Endothelial cell of umbilical vein (primary cell): ENCODE data around the gene INO80D. TPM values are rescaled to one million over a fixed set of nuclear protein-coding genes. Genes with fewer than 3 reads are reported as not detected.

Experiments used
- BruUV-seq: library from RNA; stranded (reverse); fragments of 400-500 nt; replicated peaks from 2 replicates; lab custom pipeline; 2021; lab: Mats Ljungman, UMichigan
- CTCF ChIA-PET: fragments of 300-600, 350-600 bp; sonication (Branson Sonifier 250); formaldehyde crosslinking; loops from one replicate; lab custom pipeline; 2021; ENCODE audit warnings: antibody characterized with exemption, inconsistent platforms; lab: Charles Lee
- POLR2A ChIA-PET: fragments of 300-600, 350-600 bp; sonication (Branson Sonifier 250); formaldehyde crosslinking; loops from one replicate; lab custom pipeline; 2021; ENCODE audit warnings: antibody characterized with exemption, inconsistent platforms; lab: Charles Lee
- DNase-seq: peaks from one replicate; pipeline ENCODE4 v3.0.0-alpha.2; 2011; ENCODE audit warnings: low read depth, low spot score
- FAIRE-seq: peaks from 2 replicates; lab custom pipeline; 2011; peaks lifted over from hg19 to GRCh38; lab: Jason Lieb, UNC
- H2AFZ ChIP-seq: 2 replicates; pipeline ENCODE4 v1.6.0; 2012; ENCODE audit warnings: low read depth, low read length, control low read depth, inconsistent platforms
- H3K27ac ChIP-seq: 2 replicates; pipeline ENCODE4 v1.5.1; 2011; ENCODE audit warnings: low read depth, mild to moderate bottlenecking, control low read depth, low read length, moderate library complexity; ENCODE audit not compliant: insufficient read depth
- H3K27me3 ChIP-seq, 2 experiments: 2 replicates each; pipeline versions ENCODE4 v1.6.0 to v1.6.1; 2011; ENCODE audit warnings: low read length in 2 of 2, mixed read lengths in 1 of 2; ENCODE audit not compliant: control insufficient read depth in 2 of 2, insufficient read depth in 2 of 2
- H3K36me3 ChIP-seq, 2 experiments: 2 replicates in 1 of 2; 3 replicates in 1 of 2; pipeline ENCODE4 v1.5.1; 2011; ENCODE audit warnings: low read length in 2 of 2, mild to moderate bottlenecking in 1 of 2, moderate library complexity in 1 of 2; ENCODE audit not compliant: control insufficient read depth in 2 of 2, insufficient read depth in 2 of 2; ENCODE audit errors: extremely low read depth in 1 of 2
- H3K4me1 ChIP-seq: 3 replicates; pipeline ENCODE4 v1.5.1; 2011; ENCODE audit warnings: mild to moderate bottlenecking, low read length; ENCODE audit not compliant: control insufficient read depth, insufficient read depth; ENCODE audit errors: extremely low read depth
- H3K4me2 ChIP-seq: 2 replicates; pipeline ENCODE4 v1.6.1; 2011; ENCODE audit warnings: low read length, control low read depth, mixed read lengths; ENCODE audit not compliant: insufficient read depth
- H3K4me3 ChIP-seq, 3 experiments: fragments of 200-600 bp in 1 of 3; sonication (generic), shearing (Covaris generic) in 1 of 3; replicated peaks in 1 of 3; 2 replicates each; pipeline ENCODE4 v1.5.1; 2011 to 2016; ENCODE audit warnings: control low read depth in 3 of 3, low read length in 3 of 3, mild to moderate bottlenecking in 2 of 3, inconsistent platforms in 1 of 3, low read depth in 1 of 3, moderate library complexity in 1 of 3; ENCODE audit not compliant: insufficient read depth in 1 of 3
- H3K79me2 ChIP-seq: 2 replicates; pipeline ENCODE4 v1.6.0; 2012; ENCODE audit warnings: low read length, inconsistent platforms; ENCODE audit not compliant: control insufficient read depth, insufficient read depth
- H3K9ac ChIP-seq: replicated peaks from 2 replicates; pipeline ENCODE3; 2011; ENCODE audit warnings: low read length, control low read depth; ENCODE audit not compliant: insufficient read depth; ENCODE audit errors: extremely low read depth
- H3K9me1 ChIP-seq: replicated peaks from 3 replicates; pipeline ENCODE4 v1.6.0; 2011; ENCODE audit warnings: mild to moderate bottlenecking, low read length; ENCODE audit not compliant: control insufficient read depth, insufficient read depth; ENCODE audit errors: extremely low read depth
- H3K9me3 ChIP-seq: replicated peaks from 2 replicates; pipeline ENCODE4 v1.5.1; 2012; ENCODE audit warnings: low read length, inconsistent platforms; ENCODE audit not compliant: control insufficient read depth, insufficient read depth
- H4K20me1 ChIP-seq: replicated peaks from 2 replicates; pipeline ENCODE3; 2011; ENCODE audit warnings: mild to moderate bottlenecking, low read length; ENCODE audit not compliant: control insufficient read depth, insufficient read depth; ENCODE audit errors: extremely low read depth
- EZH2 ChIP-seq: IDR thresholded peaks from 2 replicates; pipeline ENCODE4 v1.6.1; 2012; ENCODE audit warnings: borderline replicate concordance, low read depth, mild to moderate bottlenecking, moderate library complexity, low read length, inconsistent platforms; ENCODE audit not compliant: severe bottlenecking
- FOS ChIP-seq: IDR thresholded peaks from 2 replicates; pipeline ENCODE4 v1.6.1; 2011; ENCODE audit warnings: mild to moderate bottlenecking, low read length, moderate library complexity, borderline replicate concordance; ENCODE audit not compliant: insufficient read depth
- GATA2 ChIP-seq: IDR thresholded peaks from 2 replicates; pipeline ENCODE4 v1.7.0; 2011; ENCODE audit warnings: low read depth, mild to moderate bottlenecking, moderate library complexity, mixed read lengths, low read length; ENCODE audit not compliant: insufficient read length, insufficient read depth
- MYC ChIP-seq: IDR thresholded peaks from one replicate; pipeline ENCODE4 v1.6.1; 2011; ENCODE audit warnings: mild to moderate bottlenecking, low read depth, low read length
- POLR2AphosphoS5 ChIP-seq: IDR thresholded peaks from 2 replicates; pipeline ENCODE4 v1.6.1; 2012; ENCODE audit warnings: low read depth, mild to moderate bottlenecking, control low read depth, low read length, moderate library complexity; ENCODE audit not compliant: insufficient read depth
- dilution Hi-C: fragments of 300-500 bp; cut with MboI; formaldehyde crosslinking; loops from one replicate; pipeline ENCODE4 v1.15.0; 2019; ENCODE audit warnings: low sequenced_read_pairs; ENCODE audit not compliant: extremely low pct_ligation_motif_present
- intact Hi-C: fragments of 100-400 bp; cut with micrococcal nuclease; formaldehyde crosslinking; loops from one replicate; pipeline ENCODE4 v1.10.0; 2022
- polyA plus RNA-seq, 4 experiments: library from polyadenylated mRNA; depleted of rRNA in 3 of 4; stranded (reverse) in 3 of 4; unstranded in 1 of 4; fragments of >200 nt; gene quantifications; 2 replicates each; pipeline versions ENCODE4 v1.2.1 to v1.2.3, GENCODE V29; 2011 to 2012; ENCODE audit warnings: missing spikeins in 1 of 4
- total RNA-seq: library from RNA; stranded (reverse); gene quantifications from 2 replicates; pipeline ENCODE4 v1.2.3, GENCODE V29; 2021
- TF ChIP-seq, protein P1 (sequence below), 2 donors: IDR thresholded peaks; 1 replicate in 1 of 2; 2 replicates in 1 of 2; pipeline ENCODE4 v1.5.1; 2011; ENCODE audit warnings: low read length in 2 of 2, mild to moderate bottlenecking in 2 of 2, moderate library complexity in 2 of 2, control low read depth in 1 of 2, inconsistent platforms in 1 of 2, low read depth in 1 of 2; ENCODE audit not compliant: insufficient read depth in 1 of 2; ENCODE audit errors: extremely low read depth in 1 of 2
- TF ChIP-seq, protein P2 (sequence below): IDR thresholded peaks from 2 replicates; pipeline ENCODE4 v1.6.1; 2011; ENCODE audit not compliant: insufficient read depth, insufficient read length

Gene INO80D
- total and polyA plus RNA-seq, 2 donors (not counting 3 experiments of a cell fraction or from before 2014, with no cell fraction given): 2.9 to 20.3 TPM

DNA sequence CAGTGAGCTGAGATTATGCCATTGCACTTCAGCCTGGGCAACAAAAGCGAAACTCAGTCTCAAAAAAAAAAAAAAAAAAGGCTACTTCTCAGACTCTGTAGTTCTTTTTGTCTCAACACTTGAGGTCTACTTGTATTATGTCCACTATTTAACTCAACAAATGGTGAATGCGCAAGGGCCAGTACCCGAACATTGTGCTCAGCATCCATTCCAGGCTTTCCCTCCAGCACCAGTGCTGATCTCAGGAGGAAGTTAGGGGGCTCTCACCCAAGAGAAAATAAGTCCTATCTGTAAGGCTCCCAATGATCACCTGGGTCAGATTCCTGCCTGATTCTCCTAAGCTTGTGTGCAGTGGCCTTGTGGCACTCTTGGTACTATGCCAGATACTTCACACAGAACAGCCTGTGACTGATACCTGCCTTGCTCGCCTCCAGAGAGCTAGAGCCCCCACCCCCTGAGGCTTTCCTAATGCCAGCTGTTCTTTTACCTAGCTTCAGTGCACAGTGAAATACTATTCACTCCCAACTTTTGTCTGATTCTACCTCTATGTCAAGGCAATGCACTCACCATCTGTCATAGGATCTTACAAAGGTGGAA, 74.9 kb downstream of the INO80D start:
- H3K9me1 ChIP-seq: no peaks in the 10 kb centered on the region
- DNase-seq: no peak
- no peaks in the 10 kb centered on the region for H3K79me2 ChIP-seq
- H3K9ac ChIP-seq: no peak overlapping the region
- peaks cover 4% of the 10 kb centered on the region in 2 experiments for H3K36me3 ChIP-seq
- no peak overlapping the region for H3K4me3 ChIP-seq
- CTCF ChIA-PET: interaction anchor here (1.1 kb wide), 1 partner anchor 14 kb away, joined by 3 read pairs; no protein-coding TSS in a partner anchor
- no TSS peak for BruUV-seq
- H3K27me3 ChIP-seq: no peaks in the 10 kb centered on the region
- H3K4me1 ChIP-seq: no peaks in the 10 kb centered on the region
- intact Hi-C loops (no loop called here), dilution Hi-C loops (no loop called here)
- no peak for TF ChIP-seq FOS
- TF ChIP-seq GATA2: no peak
- TF ChIP-seq, protein P1, sequence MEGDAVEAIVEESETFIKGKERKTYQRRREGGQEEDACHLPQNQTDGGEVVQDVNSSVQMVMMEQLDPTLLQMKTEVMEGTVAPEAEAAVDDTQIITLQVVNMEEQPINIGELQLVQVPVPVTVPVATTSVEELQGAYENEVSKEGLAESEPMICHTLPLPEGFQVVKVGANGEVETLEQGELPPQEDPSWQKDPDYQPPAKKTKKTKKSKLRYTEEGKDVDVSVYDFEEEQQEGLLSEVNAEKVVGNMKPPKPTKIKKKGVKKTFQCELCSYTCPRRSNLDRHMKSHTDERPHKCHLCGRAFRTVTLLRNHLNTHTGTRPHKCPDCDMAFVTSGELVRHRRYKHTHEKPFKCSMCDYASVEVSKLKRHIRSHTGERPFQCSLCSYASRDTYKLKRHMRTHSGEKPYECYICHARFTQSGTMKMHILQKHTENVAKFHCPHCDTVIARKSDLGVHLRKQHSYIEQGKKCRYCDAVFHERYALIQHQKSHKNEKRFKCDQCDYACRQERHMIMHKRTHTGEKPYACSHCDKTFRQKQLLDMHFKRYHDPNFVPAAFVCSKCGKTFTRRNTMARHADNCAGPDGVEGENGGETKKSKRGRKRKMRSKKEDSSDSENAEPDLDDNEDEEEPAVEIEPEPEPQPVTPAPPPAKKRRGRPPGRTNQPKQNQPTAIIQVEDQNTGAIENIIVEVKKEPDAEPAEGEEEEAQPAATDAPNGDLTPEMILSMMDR (IDR thresholded peaks at IDR 0.05; ENCODE audit: extremely low read depth in 1 of 2, insufficient read depth in 1 of 2, low read depth in 1 of 2, low read length in 2 of 2): no peak
- TF ChIP-seq EZH2: no peak
- no peak for TF ChIP-seq MYC
- TF ChIP-seq, protein P2, sequence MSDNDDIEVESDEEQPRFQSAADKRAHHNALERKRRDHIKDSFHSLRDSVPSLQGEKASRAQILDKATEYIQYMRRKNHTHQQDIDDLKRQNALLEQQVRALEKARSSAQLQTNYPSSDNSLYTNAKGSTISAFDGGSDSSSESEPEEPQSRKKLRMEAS: no peak
- no peak for TF ChIP-seq POLR2AphosphoS5
- no peaks in the 10 kb centered on the region for H3K9me3 ChIP-seq
- no peak overlapping the region for H3K27ac ChIP-seq
- POLR2A ChIA-PET: no interaction called here
- H2AFZ ChIP-seq: no peak overlapping the region
- no peak overlapping the region for H3K4me2 ChIP-seq
- no peak for FAIRE-seq
- H4K20me1 ChIP-seq: no peaks in the 10 kb centered on the region
